Measurements from ENCODE around the gene RNASE7.

DNA sequence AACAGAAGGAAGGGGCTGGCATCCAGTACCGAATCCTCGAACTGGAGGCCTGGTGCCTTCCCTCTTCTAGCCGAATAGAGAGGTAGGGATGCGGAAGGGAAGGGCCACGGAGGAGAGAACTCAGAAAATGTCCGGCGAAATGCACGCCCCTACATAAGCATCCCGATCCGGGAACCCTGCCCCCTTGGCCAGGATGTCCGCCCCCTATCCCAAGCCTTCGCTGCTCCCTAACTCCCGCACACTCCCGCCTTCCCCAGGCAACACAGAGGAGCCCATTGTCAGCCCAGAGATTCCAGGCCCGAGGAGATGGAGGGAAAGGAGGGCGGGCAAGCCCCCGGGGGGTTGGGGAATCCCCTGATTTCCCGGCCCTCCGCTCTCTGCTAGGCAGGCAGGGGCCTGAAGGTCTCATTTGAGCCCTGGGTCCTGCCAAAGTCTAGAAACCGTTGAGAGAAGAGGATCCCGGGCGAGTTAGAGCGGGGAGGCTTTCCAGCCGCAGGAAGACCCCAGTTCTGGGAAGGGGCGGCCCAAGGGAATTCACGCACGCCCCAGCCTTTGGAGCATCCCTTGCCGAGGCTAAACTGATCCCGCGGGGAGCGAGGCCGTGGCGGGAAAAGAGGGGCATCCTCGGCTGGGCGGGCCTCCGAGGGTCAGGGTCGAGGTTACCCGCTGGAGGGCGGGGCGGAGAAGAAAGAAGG, 27.4 kb downstream of the RNASE7 start:
- TF ChIP-seq, protein P1, sequence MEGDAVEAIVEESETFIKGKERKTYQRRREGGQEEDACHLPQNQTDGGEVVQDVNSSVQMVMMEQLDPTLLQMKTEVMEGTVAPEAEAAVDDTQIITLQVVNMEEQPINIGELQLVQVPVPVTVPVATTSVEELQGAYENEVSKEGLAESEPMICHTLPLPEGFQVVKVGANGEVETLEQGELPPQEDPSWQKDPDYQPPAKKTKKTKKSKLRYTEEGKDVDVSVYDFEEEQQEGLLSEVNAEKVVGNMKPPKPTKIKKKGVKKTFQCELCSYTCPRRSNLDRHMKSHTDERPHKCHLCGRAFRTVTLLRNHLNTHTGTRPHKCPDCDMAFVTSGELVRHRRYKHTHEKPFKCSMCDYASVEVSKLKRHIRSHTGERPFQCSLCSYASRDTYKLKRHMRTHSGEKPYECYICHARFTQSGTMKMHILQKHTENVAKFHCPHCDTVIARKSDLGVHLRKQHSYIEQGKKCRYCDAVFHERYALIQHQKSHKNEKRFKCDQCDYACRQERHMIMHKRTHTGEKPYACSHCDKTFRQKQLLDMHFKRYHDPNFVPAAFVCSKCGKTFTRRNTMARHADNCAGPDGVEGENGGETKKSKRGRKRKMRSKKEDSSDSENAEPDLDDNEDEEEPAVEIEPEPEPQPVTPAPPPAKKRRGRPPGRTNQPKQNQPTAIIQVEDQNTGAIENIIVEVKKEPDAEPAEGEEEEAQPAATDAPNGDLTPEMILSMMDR (IDR thresholded peaks at IDR 0.05), result no peak
- TF ChIP-seq POLR2A (IDR thresholded peaks at IDR 0.05), result no peak

Data from heart left ventricle (tissue), 13 donors.